Measurements from ENCODE around the gene TRIM37. TPM values are rescaled to one million over a fixed set of nuclear protein-coding genes. Genes with fewer than 3 reads are reported as not detected.

The TRIM37 gene
- total and polyA plus RNA-seq, 2 of the 8 experiments (the other 6 are each of a cell fraction or from before 2014, with no cell fraction given): 38.2 to 57.0 TPM

- no peak for TF ChIP-seq TAF7 (optimal IDR thresholded peaks at IDR 0.05; ENCODE audit: borderline replicate concordance, low read depth, low read length)
- 0 out of 2 replicates have a peak, but pooled peaks have one; percentile 27 for TF ChIP-seq TAF1 (IDR thresholded peaks at IDR 0.05; ENCODE audit: low read depth, low read length)
- no peak; the same call in 1 of the 2 replicates for TF ChIP-seq SP2 (IDR thresholded peaks at IDR 0.05; ENCODE audit: low read length)
- no peak for TF ChIP-seq SIRT6 (IDR thresholded peaks at IDR 0.05; ENCODE audit: low read length)
- no peak for TF ChIP-seq RNF2 (IDR thresholded peaks at IDR 0.05; ENCODE audit: borderline replicate concordance, low read depth, low read length, missing control alignments, poor library complexity, severe bottlenecking)
- TF ChIP-seq ATF3 (IDR thresholded peaks at IDR 0.05; ENCODE audit: insufficient read depth, low read depth, low read length): no peak
- TF ChIP-seq CHD7 (IDR thresholded peaks at IDR 0.05; ENCODE audit: insufficient replicate concordance, low read length): no peak
- TF ChIP-seq RAD21 (IDR thresholded peaks at IDR 0.05 in 1 of 2, conservative IDR thresholded peaks at IDR 0.05 in 1 of 2; ENCODE audit: low read depth in 2 of 2, low read length in 2 of 2): no peak
- no peak for TF ChIP-seq MAFK (IDR thresholded peaks at IDR 0.05; ENCODE audit: low read depth, low read length)
Measured at GRCh38 chr17:59155439-59156177, 48.9 kb upstream of the TRIM37 start, which contains the start of gene PRR11 (continued).

Data from H1 (cell line).